A673 (cell line): ENCODE data around the gene DBX1. TPM values are rescaled to one million over a fixed set of nuclear protein-coding genes. Genes with fewer than 3 reads are reported as not detected.

Source experiments
- BruUV-seq: library from RNA; stranded (reverse); fragments of 400-500 nt; replicated peaks from 2 replicates; lab custom pipeline; 2021; lab: Mats Ljungman, UMichigan
- CTCF ChIA-PET: fragments of 300-600 bp; sonication (Branson Sonifier 250); formaldehyde crosslinking; loops from one replicate; lab custom pipeline; 2022; ENCODE audit warnings: antibody characterized with exemption; lab: Charles Lee
- POLR2A ChIA-PET: fragments of 300-600 bp; sonication (Branson Sonifier 250); formaldehyde crosslinking; loops from one replicate; lab custom pipeline; 2022; ENCODE audit warnings: antibody characterized with exemption; ENCODE audit not compliant: low non-redundant PET; lab: Charles Lee
- DNase-seq: peaks from one replicate; pipeline ENCODE4 v3.0.0-alpha.2; 2015; ENCODE audit warnings: low spot score
- H3K27ac ChIP-seq: fragments of 200-600 bp; sonication (generic); 2 replicates; pipeline ENCODE4 v1.5.1; 2016; ENCODE audit warnings: mixed run types, low read depth, mild to moderate bottlenecking, mixed read lengths, antibody characterized with exemption, low read length; ENCODE audit not compliant: poor library complexity, severe bottlenecking
- H3K27me3 ChIP-seq: fragments of 200-600 bp; sonication (generic); replicated peaks from 2 replicates; pipeline ENCODE4 v1.6.1; 2017; ENCODE audit warnings: mixed run types, low read depth, mild to moderate bottlenecking, mixed read lengths, antibody characterized with exemption, low read length; ENCODE audit not compliant: insufficient read depth, poor library complexity
- H3K36me3 ChIP-seq: fragments of 200-600 bp; sonication (generic); 2 replicates; pipeline ENCODE4 v1.6.1; 2016; ENCODE audit warnings: mixed run types, mild to moderate bottlenecking, mixed read lengths, antibody characterized with exemption, low read length; ENCODE audit not compliant: insufficient read depth, poor library complexity, severe bottlenecking
- H3K4me1 ChIP-seq: fragments of 200-600 bp; sonication (generic); 2 replicates; pipeline ENCODE4 v1.6.1; 2017; ENCODE audit warnings: mixed run types, mild to moderate bottlenecking, mixed read lengths, antibody characterized with exemption, low read length; ENCODE audit not compliant: insufficient read depth, poor library complexity, severe bottlenecking
- H3K4me3 ChIP-seq: fragments of 200-600 bp; sonication (generic); 2 replicates; pipeline ENCODE4 v1.5.1; 2016; ENCODE audit warnings: low read depth, mixed run types, mild to moderate bottlenecking, mixed read lengths, low read length; ENCODE audit not compliant: poor library complexity, severe bottlenecking
- H3K9me3 ChIP-seq: fragments of 200-600 bp; sonication (generic); 2 replicates; pipeline ENCODE4 v1.6.1; 2016; ENCODE audit warnings: mixed run types, low read depth, mild to moderate bottlenecking, mixed read lengths, antibody characterized with exemption, low read length; ENCODE audit not compliant: poor library complexity, severe bottlenecking
- CTCF ChIP-seq: fragments of 300-800, 200-600 bp; sonication (generic); conservative IDR thresholded peaks from 2 replicates; pipeline ENCODE4 v1.5.1; 2017; ENCODE audit warnings: low read depth, mild to moderate bottlenecking, antibody characterized with exemption, low read length, moderate library complexity, mixed read lengths
- EZH2 ChIP-seq: fragments of 200-600 bp; sonication (generic); IDR thresholded peaks from 2 replicates; pipeline ENCODE4 v1.6.1; 2017; ENCODE audit warnings: borderline replicate concordance, low read depth, mild to moderate bottlenecking, mixed read lengths, antibody characterized with exemption, low read length; ENCODE audit not compliant: poor library complexity, severe bottlenecking
- intact Hi-C: fragments of 100-400 bp; cut with micrococcal nuclease; formaldehyde crosslinking; loops from one replicate; pipeline ENCODE4 v1.10.0; 2022; ENCODE audit not compliant: unreplicated experiment
- total RNA-seq: library from RNA; stranded (reverse); gene quantifications from 2 replicates; pipeline ENCODE4 v1.2.3, GENCODE V29; 2021

DBX1 gene
- total RNA-seq, 1 experiment from 2014 or later: not detected

GRCh38 chr11:20157728-20158127 is 2.5 kb downstream of the DBX1 start:
- Histone ChIP-seq H3K4me1 (no peaks in the 10 kb centered on the region), H3K27ac (no peak overlapping the region), H3K4me3 (no peak overlapping the region), H3K9me3 (no peaks in the 10 kb centered on the region), H3K36me3 (no peaks in the 10 kb centered on the region), H3K27me3 (peaks cover 84% of the 10 kb centered on the region)
- TF ChIP-seq EZH2: peak; percentile 11
- TF ChIP-seq CTCF: no peak
- ChIA-PET CTCF (interaction anchor here (0.6 kb wide), 1 partner anchor 35 kb away, joined by 3 read pairs; no protein-coding TSS in a partner anchor), POLR2A (no interaction called here)
- BruUV-seq: no TSS peak
- intact Hi-C loops: no loop called here
- DNase-seq: no peak

- intact Hi-C loops: no loop called here
- Histone ChIP-seq H3K4me1 (no peaks in the 10 kb centered on the region), H3K27me3 (peaks cover 77% of the 10 kb centered on the region), H3K4me3 (no peak overlapping the region), H3K9me3 (no peaks in the 10 kb centered on the region), H3K36me3 (no peaks in the 10 kb centered on the region), H3K27ac (no peak overlapping the region)
- TF ChIP-seq CTCF: no peak
- peak; percentile 37 for TF ChIP-seq EZH2
- no TSS peak for BruUV-seq
- DNase-seq: no peak
- ChIA-PET POLR2A (no interaction called here), CTCF (interaction anchor here (0.6 kb wide), 1 partner anchor 34 kb away, joined by 3 read pairs; no protein-coding TSS in a partner anchor)
Measured at GRCh38 chr11:20156876-20157613, 3.2 kb downstream of the DBX1 start.

- H3K4me3 ChIP-seq: no peak overlapping the region
- CTCF ChIA-PET: no interaction called here
- POLR2A ChIA-PET: no interaction called here
- intact Hi-C loops: no loop called here
- no peaks in the 10 kb centered on the region for H3K9me3 ChIP-seq
- no TSS peak for BruUV-seq
- H3K36me3 ChIP-seq: no peaks in the 10 kb centered on the region
- H3K4me1 ChIP-seq: no peaks in the 10 kb centered on the region
- no peak for DNase-seq
- H3K27me3 ChIP-seq: peaks cover 70% of the 10 kb centered on the region
- no peak for TF ChIP-seq CTCF
- no peak for TF ChIP-seq EZH2
- H3K27ac ChIP-seq: no peak overlapping the region
Measured at GRCh38 chr11:20156280-20156875, 3.9 kb downstream of the DBX1 start.
